ENCODE results near the gene PTPRM. TPM values are rescaled to one million over a fixed set of nuclear protein-coding genes. Genes with fewer than 3 reads are reported as not detected.

PTPRM gene
- total and polyA plus RNA-seq, 2 of the 4 experiments (the other 2 are of a cell fraction), result 28.3 to 51.2 TPM

- in situ Hi-C loops (cut with MboI; ENCODE audit: low sequenced_read_pairs), result no loop called here
Measured at GRCh38 chr18:7839548-7839947, 272.4 kb downstream of the PTPRM start.

More at GRCh38 chr18:7839548-7839947, 272.4 kb downstream of the PTPRM start:
- Histone ChIP-seq H3K9ac (ENCODE audit: low read depth, low read length) (no peak overlapping the region), H4K8ac (ENCODE audit: low read depth in 2 of 2, low read length in 2 of 2) (no peak overlapping the region), H3K23ac (ENCODE audit: low read depth, low read length) (no peak overlapping the region), H2BK20ac (ENCODE audit: low read depth, low read length) (no peak overlapping the region), H4K91ac (ENCODE audit: insufficient read depth, low read depth, low read length) (no peak overlapping the region), H4K5ac (ENCODE audit: low read depth, low read length) (no peak overlapping the region), H3K9me3 (ENCODE audit: control insufficient read depth, insufficient read depth, low read length) (peaks cover 6% of the 10 kb centered on the region), H3K14ac (replicated peaks; ENCODE audit: low read depth, low read length) (no peak overlapping the region), H3K4ac (ENCODE audit: low read depth, low read length) (no peak overlapping the region), H3K27ac (ENCODE audit: insufficient read depth, low read length) (no peak overlapping the region), H3K9me1 (ENCODE audit: insufficient read depth, low read length) (no peaks in the 10 kb centered on the region; the same call in 1 of the 2 replicates), H4K20me1 (ENCODE audit: insufficient read depth, low read length) (no peaks in the 10 kb centered on the region), H2AK9ac (replicated peaks; ENCODE audit: low read depth, low read length, poor library complexity) (no peak overlapping the region), H2AK5ac (ENCODE audit: low read depth, low read length) (no peak overlapping the region), H2BK120ac (ENCODE audit: low read depth, low read length) (no peak overlapping the region), H3K4me1 (ENCODE audit: control insufficient read depth, insufficient read depth, low read length) (no peaks in the 10 kb centered on the region), H3K36me3 (ENCODE audit: control insufficient read depth, insufficient read depth, low read length) (peaks cover 2% of the 10 kb centered on the region; the same call in 1 of the 2 replicates), H3K18ac (ENCODE audit: low read depth, low read length) (no peak overlapping the region), H3K79me1 (ENCODE audit: low read depth in 1 of 2, low read length in 2 of 2) (peaks cover 4 to 11% of the 10 kb centered on the region in 2 experiments; a peak in 1 of 4 replicates), H3K27me3 (ENCODE audit: control insufficient read depth, insufficient read depth, low read length) (no peaks in the 10 kb centered on the region), H3K4me3 (ENCODE audit: insufficient read depth, low read depth, low read length) (no peak overlapping the region), H2BK5ac (ENCODE audit: low read depth, low read length, poor library complexity, severe bottlenecking) (no peak overlapping the region), H3K4me2 (ENCODE audit: low read depth, low read length) (no peak overlapping the region), H2AFZ (replicated peaks; ENCODE audit: low read length, poor library complexity) (no peak overlapping the region), H3K56ac (ENCODE audit: extremely low read depth, insufficient read depth, low read length) (no peak overlapping the region), H2BK15ac (ENCODE audit: low read depth, low read length) (no peak overlapping the region)
- dilution Hi-C loops (cut with HindIII; ENCODE audit: low sequenced_read_pairs, unreplicated experiment), result no loop called here
- POLR2A ChIA-PET (ENCODE audit: unreplicated experiment), result no interaction called here
- ATAC-seq (ENCODE audit: low read depth), result no peak
- no peak for DNase-seq
- no TSS peak for BruUV-seq (replicated peaks)
- intact Hi-C loops (cut with micrococcal nuclease), result no loop called here
- no peak for TF ChIP-seq CEBPB (IDR thresholded peaks at IDR 0.05; ENCODE audit: low read depth, low read length)
- TF ChIP-seq NFE2L2 (IDR thresholded peaks at IDR 0.05; ENCODE audit: low read depth, low read length), result no peak
- TF ChIP-seq MAFK (IDR thresholded peaks at IDR 0.05; ENCODE audit: low read depth, low read length), result no peak
- TF ChIP-seq RCOR1 (IDR thresholded peaks at IDR 0.05; ENCODE audit: insufficient replicate concordance, low read length), result no peak
- TF ChIP-seq BHLHE40 (IDR thresholded peaks at IDR 0.05; ENCODE audit: low read depth, low read length), result no peak
- no peak for TF ChIP-seq SMC3 (IDR thresholded peaks at IDR 0.05; ENCODE audit: low read depth, low read length)
- TF ChIP-seq MAZ (IDR thresholded peaks at IDR 0.05; ENCODE audit: borderline replicate concordance, low read depth, low read length), result no peak
- no peak for TF ChIP-seq MXI1 (IDR thresholded peaks at IDR 0.05; ENCODE audit: borderline replicate concordance, low read depth, low read length)
- TF ChIP-seq CTCF (conservative IDR thresholded peaks at IDR 0.05; ENCODE audit: low read depth, low read length), result no peak
- TF ChIP-seq POLR2A (IDR thresholded peaks at IDR 0.05; ENCODE audit: low read depth, low read length), result no peak
- no peak for TF ChIP-seq RAD21 (IDR thresholded peaks at IDR 0.05; ENCODE audit: low read length)
- no peak for TF ChIP-seq FOS (IDR thresholded peaks at IDR 0.05; ENCODE audit: low read depth, low read length)
- TF ChIP-seq CHD1 (IDR thresholded peaks at IDR 0.05; ENCODE audit: low read depth, low read length), result no peak
- TF ChIP-seq USF2 (IDR thresholded peaks at IDR 0.05; ENCODE audit: low read depth, low read length), result no peak
- TF ChIP-seq ELK1 (IDR thresholded peaks at IDR 0.05; ENCODE audit: borderline replicate concordance, low read depth, low read length), result no peak
- no peak for TF ChIP-seq RFX5 (IDR thresholded peaks at IDR 0.05; ENCODE audit: low read depth, low read length)
- 57% methylated on average over 1 of the region's 2 CpGs; no CpG with 5 or more reads in 1 of the 2 experiments for WGBS, 2 experiments (ENCODE audit: extremely low coverage in 2 of 2, insufficient read length in 1 of 2)
- CTCF ChIA-PET, result no interaction called here
